C1 segment of cervical spinal cord (tissue), 14 donors: ENCODE data around the gene BCL6B.

Experiments used
- DNase-seq, 14 donors: peaks; one replicate each; lab custom pipeline; 2025; lab: John Stamatoyannopoulos, UW

BCL6B gene

DNA sequence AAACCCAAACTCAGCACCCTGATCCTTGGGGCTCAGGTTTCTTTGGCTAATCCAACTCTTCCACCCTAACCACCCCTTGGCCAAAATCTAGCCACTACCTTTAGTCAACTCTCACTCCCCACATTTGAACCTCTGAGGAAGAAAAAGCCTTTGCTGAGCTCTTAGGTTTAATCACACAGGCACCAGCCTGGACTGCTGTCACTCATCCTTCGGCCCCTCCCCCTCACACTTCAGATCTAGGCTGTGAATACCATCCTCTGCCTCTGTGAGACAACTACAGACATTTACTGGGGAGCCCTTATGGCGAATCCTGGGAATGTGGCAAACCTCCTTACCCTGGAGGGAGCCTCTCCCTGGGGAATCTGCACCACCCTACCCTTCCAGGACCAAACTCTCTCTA, 15.7 kb upstream of the BCL6B start:
- DNase-seq: no peak

DNA sequence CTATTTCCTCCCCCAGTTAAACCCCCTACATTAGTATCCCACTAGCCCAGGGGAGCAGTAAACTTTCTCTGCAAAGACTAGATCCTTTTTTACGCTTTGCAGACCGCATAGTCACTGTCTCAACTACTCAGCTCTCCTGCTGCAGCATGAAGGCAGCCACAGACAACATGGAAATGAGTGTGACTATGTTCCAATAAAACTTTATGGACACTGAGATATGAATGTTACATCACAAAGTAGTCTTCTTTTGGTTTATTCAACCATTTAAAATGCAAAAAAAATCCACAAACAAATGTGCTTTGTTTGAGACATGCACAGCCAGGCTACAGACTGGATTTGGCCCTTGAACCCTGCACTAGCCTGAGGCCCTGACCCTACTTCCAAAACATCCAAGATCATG, 12.3 kb upstream of the BCL6B start:
- no peak for DNase-seq

DNA sequence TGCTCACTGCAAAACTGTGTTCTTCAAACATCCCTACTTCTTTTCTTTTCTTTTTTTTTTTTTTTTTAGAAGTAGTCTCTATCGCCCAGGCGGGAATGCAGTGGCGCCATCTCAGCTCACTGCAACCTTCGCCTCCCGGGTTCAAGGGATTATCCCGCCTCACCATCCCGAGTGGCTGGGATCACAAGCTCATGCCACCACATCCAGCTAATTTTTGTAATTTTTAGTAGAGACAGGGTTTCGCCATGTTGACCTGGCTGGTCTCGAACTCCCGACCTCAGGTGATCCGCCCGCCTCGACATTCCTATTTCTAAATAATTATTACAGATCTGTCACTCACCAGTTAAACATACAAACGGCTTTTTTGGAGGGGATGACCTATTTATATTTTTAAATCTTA, 11.4 kb upstream of the BCL6B start:
- DNase-seq: no peak

DNA sequence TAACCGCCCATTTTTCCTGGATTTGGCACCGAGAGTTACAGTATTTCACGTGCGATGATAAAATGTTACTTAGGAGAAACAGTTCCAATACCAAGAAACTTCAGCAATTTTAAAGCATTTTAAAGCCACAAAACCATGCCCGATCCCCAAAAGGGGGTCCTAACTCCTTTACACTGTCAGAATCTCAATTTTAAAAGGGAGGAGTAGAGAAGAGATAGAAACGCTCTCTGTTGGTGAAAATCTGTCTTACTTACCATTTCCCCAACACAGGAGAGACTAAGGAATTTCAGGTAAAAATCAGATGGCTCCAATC, 11.0 kb upstream of the BCL6B start:
- no peak for DNase-seq

DNA sequence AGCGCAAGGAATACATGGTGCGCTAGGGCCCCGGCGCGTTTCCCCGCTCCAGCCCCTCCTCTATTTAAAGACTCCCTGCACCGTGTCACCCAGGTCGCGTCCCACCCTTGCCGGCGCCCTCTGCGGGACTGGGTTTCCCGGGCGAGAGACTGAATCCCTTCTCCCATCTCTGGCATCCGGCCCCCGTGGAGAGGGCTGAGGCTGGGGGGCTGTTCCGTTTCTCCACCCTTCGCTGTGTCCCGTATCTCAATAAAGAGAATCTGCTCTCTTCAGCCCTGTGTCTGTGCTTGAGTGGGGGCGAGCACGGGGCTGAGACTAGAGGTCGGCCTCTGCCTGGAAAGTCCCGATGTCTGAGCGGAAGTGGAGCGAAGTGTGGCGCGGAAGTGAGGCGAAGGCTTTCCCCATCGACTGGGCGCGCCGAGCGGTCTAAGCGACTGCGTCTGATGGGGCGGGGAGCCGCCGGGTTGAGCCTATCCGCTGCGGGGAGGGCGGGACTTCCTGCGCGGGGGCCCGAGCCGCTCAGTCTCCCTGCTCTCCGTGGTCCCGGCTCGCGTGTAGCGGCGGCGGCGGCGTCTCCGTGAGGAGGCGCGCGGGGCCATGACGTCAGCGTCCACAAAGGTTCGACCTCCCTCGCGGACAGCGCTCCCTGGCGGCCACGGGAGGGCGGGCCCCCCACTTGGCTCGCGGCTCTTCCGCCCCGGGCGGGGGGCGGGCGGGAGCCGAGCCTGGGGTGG, 8.4 kb upstream of the BCL6B start:
- DNase-seq: peak; percentile 68 to 98 (median 94)

DNA sequence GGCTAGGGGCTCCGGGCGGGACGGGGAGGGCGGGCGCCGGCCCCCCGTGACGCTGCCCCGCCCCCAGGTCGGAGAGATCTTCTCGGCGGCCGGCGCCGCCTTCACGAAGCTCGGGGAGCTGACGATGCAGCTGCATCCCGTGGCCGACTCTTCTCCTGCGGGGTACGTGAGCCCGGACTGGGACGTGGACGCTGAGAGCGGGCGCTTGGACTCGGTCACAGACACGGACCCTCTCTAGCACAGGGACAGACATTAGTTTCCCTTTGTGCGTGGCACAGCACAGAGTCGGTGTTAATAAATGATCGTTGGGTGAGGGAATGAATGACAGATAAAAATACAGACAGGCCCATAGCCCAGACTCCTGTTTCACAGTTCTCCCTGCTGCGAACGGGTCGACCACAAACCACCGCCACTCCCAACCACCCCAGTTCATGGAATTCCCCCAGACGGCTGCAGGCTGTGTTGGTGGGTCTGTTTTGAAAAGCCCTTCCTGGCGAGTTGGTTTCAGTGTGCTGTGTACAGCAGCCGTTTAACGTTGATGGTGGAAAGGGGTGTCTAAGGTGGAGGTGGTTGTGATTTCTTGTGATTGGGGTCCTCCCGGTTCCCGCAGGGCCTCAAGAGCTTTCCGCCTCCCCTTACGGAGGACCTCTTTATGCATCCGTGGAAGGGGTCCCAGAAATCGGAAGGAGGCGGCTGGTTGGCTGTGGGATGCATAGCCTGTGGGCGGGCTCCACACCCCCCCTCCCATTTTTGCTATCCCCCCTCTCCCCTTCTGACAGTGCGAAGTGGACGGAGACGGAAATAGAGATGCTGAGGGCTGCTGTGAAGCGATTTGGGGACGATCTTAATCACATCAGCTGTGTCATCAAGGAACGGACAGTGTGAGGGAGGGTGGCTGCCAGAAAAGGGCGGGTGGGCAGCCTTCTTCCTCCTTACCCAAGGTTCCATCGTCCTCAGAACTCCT, 7.6 kb upstream of the BCL6B start:
- DNase-seq: peak in 1 of 14 donors; percentile 77

DNA sequence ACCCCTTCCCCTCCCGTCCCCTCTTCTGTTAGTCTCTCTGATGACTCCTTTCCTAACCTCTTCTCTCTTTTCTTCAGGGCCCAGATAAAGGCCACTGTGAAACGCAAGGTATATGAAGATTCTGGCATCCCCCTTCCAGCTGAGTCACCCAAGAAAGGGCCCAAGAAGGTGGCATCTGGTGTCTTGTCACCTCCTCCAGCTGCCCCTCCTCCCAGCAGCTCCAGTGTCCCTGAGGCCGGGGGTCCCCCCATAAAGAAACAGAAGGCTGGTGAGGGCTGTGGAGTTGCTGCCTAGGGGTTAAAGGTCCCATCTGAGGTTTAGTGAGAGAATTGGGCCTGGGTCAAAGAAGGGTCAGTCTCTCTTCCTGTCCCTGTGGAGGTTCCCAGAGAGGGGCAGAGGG, 6.4 kb upstream of the BCL6B start:
- DNase-seq: no peak

DNA sequence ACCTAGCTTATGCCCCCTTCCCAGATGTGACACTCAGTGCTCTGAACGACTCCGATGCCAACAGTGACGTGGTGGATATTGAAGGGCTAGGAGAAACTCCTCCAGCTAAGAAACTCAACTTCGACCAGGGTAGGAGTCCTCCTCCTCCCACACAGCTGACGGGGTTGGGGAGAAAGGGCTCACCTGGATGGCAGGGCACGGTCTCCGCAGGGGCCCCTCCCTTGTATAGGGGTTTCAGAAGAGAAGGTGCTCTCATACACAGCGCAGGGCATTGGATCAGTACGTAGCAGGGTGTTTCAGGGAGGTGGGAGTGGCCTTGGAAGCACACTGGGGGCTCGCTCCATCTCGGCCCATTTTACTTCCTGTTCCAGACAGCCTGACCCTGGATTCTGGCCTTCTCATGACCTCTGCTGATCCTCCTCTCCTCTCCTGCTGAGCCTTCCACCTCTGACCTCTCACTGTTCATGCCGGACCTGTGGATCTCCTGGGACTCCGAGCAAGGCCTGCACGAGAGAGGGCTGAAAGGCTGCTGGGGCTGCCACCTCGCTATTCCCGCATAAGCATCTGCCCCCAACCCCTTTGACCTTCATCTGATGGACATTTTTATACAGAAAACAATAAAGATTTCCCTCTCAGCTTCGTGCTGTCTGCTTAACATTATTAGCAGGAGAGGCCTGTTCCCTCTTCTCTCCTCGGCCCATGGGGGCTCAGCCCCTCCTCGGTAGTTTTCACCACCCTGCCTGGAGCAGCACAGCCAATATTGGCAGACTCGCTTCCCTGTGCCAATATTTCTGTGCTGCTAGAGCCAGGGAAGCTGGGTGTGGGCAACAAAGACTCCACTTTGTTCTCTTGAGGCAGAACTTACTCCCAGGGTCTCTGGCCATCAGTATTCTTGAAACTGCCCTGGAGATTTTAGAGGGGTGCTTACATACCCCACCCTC, 5.7 kb upstream of the BCL6B start:
- no peak for DNase-seq

DNA sequence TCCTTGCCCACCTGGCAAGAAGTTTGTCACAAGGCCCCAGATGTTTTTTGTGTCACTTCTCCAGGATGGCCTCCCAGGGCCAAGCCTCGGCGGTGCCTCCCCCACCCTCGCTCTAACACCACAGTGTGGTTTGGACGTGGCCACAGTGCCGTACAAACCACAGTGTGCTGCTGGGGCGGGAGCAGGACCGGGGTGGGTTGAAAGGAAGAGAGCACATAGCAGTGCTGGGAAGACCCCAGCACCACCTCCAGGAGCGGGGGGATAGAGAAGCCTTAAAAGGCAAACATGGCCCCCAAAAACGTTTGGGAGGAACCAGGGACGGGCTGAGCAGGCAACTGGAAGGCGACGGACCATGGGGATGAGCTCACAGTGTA, 5.0 kb upstream of the BCL6B start:
- no peak for DNase-seq

DNA sequence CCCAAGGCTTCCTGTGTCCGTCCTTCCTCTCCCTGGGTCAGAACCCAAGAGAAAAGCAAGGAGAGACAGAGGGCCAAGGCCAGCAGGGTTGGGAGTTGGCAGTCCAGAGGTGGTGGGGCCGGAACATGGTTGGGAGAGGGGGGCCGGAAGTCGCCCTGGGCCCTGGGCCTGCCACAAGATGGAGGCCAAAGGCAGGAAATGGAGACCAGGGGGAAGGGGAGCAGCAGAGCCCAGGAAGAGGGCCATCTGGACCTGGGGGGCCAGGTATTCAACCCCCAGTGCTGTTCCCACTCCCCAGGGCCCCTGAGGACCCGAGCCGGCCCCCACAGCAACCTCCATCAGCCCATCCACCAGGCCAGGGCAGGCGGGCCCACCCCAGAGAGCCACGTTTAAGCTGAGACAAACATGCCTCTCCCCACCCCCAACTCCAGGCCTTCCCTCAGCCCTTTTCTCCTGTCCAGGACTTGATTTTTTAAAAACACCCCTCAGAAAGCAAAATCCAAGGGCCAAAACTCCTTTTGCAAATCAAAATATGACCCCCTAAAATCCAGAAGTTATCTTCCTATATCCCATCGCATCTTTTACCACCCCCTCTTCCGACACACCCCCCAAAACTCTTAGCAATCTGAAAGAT, 4.4 kb upstream of the BCL6B start:
- DNase-seq: peak in 4 of 14 donors; percentile 23 to 44 (median 30)

DNA sequence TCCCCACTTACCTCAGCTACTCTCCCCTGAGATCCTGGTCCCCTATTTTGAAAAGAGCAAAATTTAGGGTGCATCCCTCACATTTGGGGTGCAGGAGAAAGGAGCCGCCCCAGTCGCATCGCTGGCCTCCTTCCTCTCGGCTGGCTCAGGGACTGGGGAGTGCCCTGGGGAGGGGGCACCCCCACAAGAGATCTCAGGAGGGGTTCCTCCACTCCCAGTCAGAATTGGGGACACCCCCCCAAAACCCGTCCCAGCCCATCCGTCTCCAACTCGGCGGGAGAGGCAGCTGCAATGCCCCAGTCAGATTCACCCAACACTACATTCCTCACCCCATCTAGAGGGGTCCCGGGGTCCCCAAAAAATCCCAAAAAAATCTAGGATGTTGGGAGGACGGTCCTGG, 3.5 kb upstream of the BCL6B start:
- no peak for DNase-seq

DNA sequence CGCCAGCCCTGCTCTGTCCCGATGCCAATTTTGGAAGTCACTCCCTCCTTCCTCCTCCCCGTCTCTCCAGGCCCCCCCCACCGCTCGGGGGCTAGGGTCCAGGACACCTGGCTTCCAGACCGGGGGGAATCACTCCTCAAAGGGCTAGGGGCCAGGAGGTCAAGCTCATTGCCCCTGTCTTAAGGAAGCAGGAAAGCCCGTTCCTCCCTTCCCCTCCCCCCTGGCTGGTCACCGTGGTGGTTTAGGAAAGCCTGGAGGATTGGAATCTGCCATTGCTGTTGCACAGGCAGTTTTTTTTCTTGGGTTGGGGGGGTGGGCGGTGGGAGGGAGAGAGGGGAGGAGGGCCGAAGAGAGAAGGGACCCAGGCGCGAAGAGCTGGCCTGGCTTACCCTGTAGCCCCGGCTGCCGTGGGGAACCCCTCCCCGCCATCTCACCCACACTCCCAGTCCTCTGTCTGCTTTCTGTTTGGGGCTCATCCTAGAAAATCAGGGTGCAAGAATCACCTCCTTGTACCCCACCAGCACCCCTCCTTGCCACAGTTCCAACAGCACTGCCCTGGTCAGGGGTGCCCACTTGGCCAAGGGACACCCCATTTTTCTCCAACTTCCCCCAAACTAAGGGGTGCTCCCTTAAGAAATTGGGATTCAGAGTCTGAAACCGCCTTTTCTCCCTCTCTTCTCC, 2.9 kb upstream of the BCL6B start:
- peak in 7 of 14 donors; percentile 22 to 67 (median 41) for DNase-seq

DNA sequence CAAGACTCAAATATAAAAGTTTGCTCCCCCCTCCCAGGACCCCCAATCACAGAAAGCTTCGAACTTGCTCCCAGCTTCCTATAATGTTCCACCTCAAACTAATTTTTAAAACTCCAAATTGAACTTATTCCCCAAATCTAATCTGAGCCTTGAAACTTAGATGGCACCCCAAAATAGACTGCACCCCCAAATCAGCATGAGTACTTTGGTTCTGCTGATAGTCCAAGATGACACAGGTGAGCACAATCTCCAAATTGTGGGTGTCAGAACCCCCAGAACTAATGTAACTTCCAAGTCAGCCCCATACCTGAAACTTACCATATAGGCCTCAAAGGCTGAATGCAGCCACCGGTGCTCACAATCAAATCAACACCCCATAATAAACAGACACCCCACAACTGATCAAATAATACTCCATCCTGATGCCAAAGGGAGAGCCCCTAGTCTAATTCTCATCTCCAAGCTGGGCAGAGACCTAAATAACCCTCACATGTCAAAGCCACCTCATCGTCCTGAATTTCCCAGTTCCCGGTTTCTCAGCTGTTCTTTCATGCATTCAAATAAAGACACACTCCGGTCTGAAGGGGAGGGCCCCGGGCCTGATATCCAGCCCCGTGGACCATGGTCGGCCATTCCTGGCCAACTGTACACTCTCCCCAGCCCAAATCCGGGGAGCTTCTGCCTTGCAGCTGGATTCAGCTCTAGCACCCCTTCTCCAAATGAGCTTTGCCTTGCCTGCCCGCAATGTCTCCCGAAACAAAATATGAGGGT, 1.8 kb upstream of the BCL6B start:
- no peak for DNase-seq

DNA sequence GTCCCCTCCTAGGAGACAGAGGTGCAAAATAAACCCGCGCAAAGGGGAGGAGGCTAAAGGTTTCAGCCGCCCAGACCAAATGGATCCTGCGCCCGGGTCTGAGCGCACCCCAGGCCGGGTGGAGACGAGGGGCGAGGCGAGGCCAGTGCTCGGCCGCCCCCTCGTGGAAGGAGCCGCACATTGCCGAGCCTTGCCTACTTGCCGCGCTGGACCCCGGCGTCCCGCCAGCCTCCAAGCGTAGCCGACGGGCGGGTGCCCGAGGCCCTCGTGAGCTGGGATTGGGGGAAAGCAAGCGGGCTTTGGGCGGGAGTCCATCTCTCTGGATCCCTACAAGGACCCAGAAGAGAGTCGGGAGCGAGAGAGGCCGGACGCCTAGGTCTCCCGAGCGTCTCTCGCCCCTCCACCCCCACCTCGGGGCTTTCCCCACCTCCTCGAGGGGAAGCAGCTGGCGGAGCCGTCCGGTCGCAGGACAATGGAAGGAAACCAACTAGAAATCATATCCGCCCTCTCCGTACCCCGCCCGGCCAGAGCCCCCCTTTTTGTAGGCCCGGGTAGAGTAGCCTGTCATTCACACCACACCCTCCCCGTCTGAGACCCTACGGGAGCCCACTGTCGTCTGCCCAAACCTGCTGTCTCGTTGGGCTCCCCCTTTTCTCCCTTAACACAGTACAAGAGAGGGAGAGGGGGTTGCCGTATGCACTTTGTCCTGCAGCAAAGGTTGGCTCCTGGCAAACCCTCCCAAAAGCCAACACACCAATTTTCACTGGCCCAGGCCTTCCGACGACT, 664 bp upstream of the BCL6B start:
- DNase-seq: peak in 11 of 14 donors; percentile 9 to 74 (median 30)

DNA sequence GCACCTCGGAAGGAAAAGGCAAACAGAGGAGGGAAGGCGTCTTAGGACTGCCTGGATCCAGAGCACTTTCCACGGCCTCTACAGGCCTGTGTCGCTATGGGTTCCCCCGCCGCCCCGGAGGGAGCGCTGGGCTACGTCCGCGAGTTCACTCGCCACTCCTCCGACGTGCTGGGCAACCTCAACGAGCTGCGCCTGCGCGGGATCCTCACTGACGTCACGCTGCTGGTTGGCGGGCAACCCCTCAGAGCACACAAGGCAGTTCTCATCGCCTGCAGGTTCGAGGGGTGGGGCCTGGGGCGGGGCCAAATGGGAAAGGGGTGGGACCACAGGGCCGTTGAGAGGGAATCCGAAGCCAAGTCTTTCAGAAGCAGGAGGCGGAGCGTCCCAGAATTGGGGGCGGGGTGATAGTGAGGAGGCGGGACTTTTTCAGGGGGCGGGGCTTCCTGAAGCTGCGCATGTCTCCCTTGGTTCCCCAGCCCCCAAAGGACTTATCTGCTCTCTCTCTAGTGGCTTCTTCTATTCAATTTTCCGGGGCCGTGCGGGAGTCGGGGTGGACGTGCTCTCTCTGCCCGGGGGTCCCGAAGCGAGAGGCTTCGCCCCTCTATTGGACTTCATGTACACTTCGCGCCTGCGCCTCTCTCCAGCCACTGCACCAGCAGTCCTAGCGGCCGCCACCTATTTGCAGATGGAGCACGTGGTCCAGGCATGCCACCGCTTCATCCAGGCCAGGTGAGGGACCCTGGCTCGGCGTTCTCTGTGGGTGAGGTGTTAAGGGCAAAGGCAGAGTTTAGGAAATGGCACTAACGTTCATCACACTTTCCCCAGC, 939 bp downstream of the BCL6B start:
- DNase-seq: peak in 12 of 14 donors; percentile 21 to 76 (median 50)

DNA sequence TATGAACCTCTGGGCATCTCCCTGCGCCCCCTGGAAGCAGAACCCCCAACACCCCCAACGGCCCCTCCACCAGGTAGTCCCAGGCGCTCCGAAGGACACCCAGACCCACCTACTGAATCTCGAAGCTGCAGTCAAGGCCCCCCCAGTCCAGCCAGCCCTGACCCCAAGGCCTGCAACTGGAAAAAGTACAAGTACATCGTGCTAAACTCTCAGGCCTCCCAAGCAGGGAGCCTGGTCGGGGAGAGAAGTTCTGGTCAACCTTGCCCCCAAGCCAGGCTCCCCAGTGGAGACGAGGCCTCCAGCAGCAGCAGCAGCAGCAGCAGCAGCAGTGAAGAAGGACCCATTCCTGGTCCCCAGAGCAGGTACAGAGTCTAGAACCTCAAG, 1.5 kb downstream of the BCL6B start:
- DNase-seq: no peak

DNA sequence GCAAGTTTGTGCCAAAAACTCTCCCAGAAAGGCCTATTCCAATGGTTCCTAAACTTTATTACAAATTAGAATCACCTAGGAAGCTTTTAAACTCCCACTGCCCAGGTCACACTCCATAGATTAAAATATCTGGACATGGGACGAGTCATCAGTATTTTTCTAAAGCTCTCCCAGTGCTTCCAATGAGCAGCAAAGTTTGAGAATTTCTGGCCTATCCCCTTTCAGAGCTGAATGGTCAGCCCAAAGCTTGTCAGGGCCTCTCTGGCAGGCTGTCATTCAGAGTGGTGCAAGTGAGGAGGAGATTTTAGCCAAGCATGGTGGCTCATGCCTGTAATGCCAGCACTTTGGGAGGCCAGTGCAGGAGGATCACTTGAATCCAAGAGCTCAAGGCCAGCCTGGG, 2.4 kb downstream of the BCL6B start:
- no peak for DNase-seq

DNA sequence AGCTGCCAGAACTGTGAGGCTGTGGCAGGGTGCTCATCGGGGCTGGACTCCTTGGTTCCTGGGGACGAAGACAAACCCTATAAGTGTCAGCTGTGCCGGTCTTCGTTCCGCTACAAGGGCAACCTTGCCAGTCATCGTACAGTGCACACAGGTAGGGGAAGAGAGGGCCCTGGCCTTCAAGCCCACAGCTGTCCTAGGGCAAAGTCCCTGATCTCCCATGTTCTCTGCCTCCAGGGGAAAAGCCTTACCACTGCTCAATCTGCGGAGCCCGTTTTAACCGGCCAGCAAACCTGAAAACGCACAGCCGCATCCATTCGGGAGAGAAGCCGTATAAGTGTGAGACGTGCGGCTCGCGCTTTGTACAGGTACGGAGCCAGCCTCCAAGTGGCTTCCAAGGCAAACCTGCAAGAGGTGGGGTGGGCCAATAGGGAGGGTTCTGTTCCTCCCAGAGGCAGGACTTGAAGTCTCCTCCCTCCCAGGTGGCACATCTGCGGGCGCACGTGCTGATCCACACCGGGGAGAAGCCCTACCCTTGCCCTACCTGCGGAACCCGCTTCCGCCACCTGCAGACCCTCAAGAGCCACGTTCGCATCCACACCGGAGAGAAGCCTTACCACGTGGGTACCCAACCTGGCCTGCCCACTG, 3.7 kb downstream of the BCL6B start:
- DNase-seq: no peak
